GM19193 (cell line): Measurements from ENCODE around the gene C18orf63.

Experiments used
- POLR2A ChIP-seq: IDR thresholded peaks from 4 replicates; pipeline ENCODE4 v1.6.1; 2011; ENCODE audit not compliant: insufficient read depth, insufficient read length; ENCODE audit errors: extremely low read depth

C18orf63 gene

GRCh38 chr18:74294526-74294925 is 21.1 kb upstream of the C18orf63 start:
- no peak for TF ChIP-seq POLR2A

- no peak for TF ChIP-seq POLR2A
These were observed 16.5 kb upstream of the C18orf63 start for GRCh38 chr18:74299162-74299561.

DNA sequence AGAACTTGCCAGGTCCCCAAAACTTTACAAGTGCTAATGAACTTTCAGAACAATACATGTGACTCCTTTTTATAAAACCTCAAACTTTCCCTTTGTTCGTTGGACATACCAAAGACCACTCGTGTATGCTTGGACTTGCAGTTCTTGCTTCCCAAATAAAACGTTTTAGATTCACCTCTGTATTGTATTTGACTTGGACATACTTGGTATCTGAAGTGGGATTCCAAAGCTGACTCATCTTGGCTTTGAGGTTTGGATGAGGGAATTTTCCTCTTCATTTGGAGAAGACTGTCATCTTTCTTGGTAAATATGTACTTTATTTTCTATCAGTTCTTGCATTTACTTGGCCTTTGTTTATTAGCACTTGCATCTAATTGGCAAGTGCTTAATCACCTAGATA is 15.9 kb upstream of the C18orf63 start:
- TF ChIP-seq POLR2A: no peak

DNA sequence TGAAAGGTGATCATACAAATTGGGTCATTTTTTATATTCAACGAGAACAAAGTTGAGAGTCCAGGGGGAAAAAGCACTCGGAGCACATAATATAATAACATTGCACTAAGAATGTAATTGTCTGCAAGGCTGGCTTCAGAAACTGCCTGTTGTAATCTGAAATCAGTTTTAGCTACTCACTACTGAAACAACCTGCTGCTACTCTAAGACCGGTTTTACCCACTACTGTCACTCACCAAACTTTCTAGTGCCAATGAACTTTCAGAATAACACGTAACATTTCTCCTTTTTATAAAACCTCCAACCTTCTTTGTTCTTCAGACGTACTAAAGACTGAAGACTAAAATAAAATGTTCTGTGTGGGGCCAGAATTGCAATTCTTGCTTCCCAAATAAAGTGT is 12.3 kb upstream of the C18orf63 start:
- no peak for TF ChIP-seq POLR2A

GRCh38 chr18:74303936-74304335 is 11.7 kb upstream of the C18orf63 start:
- TF ChIP-seq POLR2A: no peak

DNA sequence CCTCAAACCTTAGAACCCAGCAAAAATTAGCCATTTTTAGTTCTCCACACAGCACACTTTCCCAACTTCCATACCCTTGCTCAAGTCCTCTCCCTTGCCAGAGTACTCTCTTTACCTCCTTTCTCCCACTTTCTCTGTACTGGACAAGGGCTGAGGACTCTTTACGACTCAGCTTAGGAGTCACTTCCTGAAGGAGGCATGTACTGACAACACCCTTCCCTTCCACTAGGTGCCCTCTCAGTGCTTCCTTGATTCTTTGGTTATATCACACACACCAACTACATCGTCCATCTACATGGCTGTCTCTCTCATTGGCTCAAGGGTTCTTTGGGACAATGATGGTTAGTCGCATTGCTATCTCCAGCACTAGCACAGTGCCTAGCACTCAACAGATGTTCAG is 5.2 kb upstream of the C18orf63 start:
- no peak for TF ChIP-seq POLR2A

DNA sequence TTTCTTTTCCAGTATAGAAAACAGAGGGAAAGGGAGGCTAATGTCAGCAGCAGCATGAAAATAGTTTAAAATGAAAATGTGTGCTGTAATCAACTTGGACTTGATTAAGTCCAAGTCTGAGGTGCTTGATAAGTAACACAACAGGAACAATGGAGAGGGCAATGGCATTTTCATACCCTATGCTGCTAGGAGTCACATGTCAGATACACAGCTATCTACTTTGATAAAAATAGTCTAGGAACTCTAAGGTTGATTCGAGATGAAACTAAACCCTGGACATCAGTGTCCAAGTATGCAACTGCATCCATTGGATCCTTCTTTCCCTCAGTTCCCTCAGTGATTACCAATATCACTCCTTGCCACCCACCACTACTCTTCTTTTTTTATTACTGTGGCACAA is 4.6 kb upstream of the C18orf63 start:
- TF ChIP-seq POLR2A: no peak

- TF ChIP-seq POLR2A: no peak
These were observed 728 bp upstream of the C18orf63 start for GRCh38 chr18:74314759-74315463.

DNA sequence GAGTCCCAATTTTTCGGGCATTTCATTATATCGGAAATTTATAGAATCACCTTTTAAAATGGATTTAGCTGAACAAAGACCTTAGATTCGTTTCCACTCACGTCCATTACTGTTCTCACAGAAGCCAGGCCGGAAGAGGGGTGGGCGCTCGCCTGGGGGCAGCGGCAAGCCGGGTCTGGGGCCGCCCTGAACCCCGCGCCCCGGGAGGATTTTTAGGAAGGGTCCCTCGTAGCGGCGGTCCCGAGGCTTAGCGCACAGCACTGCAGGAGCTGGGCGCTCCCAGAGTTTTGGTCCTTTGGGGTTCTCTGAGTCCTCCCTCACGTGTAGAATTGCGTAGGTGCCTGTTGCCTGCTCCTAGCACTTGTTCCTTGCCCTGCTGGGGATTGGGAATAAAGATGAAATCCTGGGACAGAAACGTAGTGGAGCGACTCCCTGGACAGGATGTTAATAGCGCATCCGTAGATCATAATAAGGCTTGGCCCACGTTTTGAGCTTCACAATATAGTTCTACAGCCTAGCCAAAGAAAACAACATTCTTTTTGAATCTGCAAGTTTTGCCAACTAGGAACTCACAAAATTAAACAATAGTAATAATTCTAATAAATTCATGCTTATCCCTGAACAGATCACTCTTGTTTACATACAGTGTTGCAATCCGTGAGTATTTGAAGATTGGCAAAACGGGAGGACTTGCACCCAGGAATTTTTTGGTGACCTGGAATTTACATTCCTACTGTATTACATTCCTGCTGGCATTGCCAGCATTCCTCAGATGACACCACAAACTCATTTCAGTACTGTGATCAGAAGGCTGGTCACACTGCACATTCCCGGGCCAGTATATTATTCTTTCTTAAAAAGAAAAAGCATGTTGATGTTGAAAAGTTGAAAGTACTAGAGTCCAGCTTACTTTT is 875 bp downstream of the C18orf63 start:
- no peak for TF ChIP-seq POLR2A

DNA sequence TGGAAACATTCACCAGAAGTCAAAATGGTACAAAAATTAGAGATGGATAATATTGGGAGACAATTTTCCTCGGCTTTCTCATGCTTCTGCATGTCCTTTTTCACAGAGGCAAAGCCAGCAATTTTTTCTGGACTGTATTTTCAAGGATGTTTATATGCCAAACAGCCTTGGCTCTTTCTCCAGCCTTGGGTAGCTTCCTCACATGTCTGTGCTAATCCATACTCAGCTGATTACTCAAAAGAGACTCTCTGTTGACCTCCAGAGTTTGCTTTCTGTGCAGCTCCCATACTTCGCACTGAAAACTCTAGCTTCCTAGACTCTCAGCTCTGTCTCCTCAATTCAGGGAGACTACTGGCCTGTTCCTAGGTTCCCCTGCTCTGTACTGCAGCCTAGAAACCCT is 10.6 kb downstream of the C18orf63 start:
- no peak for TF ChIP-seq POLR2A

DNA sequence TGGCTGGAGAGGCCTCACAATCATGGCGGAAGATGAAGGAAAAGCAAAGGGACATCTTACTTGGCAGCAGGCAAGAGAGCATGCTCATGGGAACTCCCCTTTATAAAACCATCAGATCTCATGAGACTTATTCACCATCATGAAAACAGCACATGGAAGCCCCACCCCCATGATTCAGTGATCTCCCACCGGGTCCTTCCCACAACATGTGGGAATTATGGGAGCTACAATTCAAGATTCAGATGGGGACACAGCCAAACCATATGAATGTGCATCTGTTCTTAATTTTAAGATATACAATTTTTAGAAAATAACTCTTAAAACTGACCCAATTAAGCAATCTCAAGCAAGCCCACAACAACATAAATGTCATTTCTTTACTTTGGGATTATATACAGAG is 12.6 kb downstream of the C18orf63 start:
- no peak for TF ChIP-seq POLR2A

GRCh38 chr18:74329688-74330205 is 14.1 kb downstream of the C18orf63 start:
- no peak for TF ChIP-seq POLR2A

- TF ChIP-seq POLR2A: no peak
These were observed 15.8 kb downstream of the C18orf63 start for GRCh38 chr18:74331404-74331803.

GRCh38 chr18:74333091-74333490 is 17.5 kb downstream of the C18orf63 start:
- TF ChIP-seq POLR2A: no peak

DNA sequence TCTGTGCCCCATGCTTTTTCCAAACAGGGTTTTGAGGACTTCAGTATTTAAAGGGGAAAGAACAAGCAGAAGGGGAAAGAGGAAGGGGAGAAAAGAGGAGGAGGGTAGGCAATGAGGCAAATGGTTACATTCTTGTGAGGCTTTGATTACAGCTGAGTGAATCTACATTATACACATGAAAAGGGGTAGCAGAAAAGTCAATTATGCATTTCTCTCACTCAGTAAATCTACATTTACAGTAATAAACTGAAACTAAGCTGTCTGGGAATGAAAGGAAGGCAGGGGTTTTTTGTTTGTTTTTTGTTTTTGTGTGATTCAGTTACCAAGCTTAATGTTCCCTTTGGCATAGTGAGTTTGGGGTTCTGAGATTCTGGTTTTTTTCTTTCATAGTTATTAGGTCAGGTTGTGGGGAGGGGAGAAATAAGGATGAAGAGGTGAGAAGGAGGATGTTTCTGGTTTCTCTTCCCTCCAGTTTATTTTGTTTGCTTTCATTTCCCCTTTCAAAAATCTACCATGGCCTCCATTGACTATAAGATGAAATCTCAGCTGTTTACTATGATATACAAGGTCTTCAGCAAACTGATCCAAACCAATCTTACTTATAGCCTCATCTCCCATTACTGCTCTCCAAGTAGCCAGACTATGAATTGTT is 18.7 kb downstream of the C18orf63 start:
- no peak for TF ChIP-seq POLR2A

DNA sequence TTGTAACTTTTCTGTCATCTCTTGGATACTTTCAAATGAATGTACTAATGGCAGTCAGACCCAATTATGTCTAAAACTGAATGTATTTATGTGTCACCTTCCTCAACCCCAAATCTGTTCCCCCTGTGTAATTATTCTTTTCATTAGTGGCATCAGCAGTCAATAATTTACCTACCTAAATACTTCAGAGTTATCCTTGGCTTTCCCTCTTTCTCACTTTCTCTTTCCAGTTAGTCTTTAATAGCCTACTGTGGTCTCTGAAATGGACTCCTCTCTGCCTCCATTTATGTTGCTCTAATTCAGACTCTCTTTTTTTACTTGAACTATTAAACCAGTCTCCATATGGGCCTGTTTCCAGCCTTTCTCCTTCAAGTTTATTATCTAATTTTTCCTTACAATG is 21.0 kb downstream of the C18orf63 start:
- TF ChIP-seq POLR2A: no peak
